ENCODE results near the gene NUBP2.

Gene NUBP2

GRCh38 chr16:1818204-1818872 lies 35.6 kb downstream of the NUBP2 start:
- no peak overlapping the region for H3K4me3 ChIP-seq (ENCODE audit: low read depth, low read length)
- DNase-seq (ENCODE audit: low read depth): no peak
- TF ChIP-seq CTCF (IDR thresholded peaks at IDR 0.05; ENCODE audit: low read depth, low read length, missing control alignments): no peak

- DNase-seq (ENCODE audit: low read depth): no peak
- TF ChIP-seq CTCF (IDR thresholded peaks at IDR 0.05; ENCODE audit: low read depth, low read length, missing control alignments): no peak
- no peak overlapping the region for H3K4me3 ChIP-seq (ENCODE audit: low read depth, low read length)
These were observed 36.2 kb downstream of the NUBP2 start for GRCh38 chr16:1818873-1819525.

GRCh38 chr16:1819611-1820010 lies 36.9 kb downstream of the NUBP2 start:
- no peak for DNase-seq (ENCODE audit: low read depth)
- TF ChIP-seq CTCF (IDR thresholded peaks at IDR 0.05; ENCODE audit: low read depth, low read length, missing control alignments): no peak
- no peak overlapping the region for H3K4me3 ChIP-seq (ENCODE audit: low read depth, low read length)

GRCh38 chr16:1820096-1820945 lies 37.6 kb downstream of the NUBP2 start:
- TF ChIP-seq CTCF (IDR thresholded peaks at IDR 0.05; ENCODE audit: low read depth, low read length, missing control alignments): no peak
- DNase-seq (ENCODE audit: low read depth): no peak

GRCh38 chr16:1820946-1821290 lies 38.2 kb downstream of the NUBP2 start:
- TF ChIP-seq CTCF (IDR thresholded peaks at IDR 0.05; ENCODE audit: low read depth, low read length, missing control alignments): no peak
- DNase-seq (ENCODE audit: low read depth): no peak
- H3K4me3 ChIP-seq (ENCODE audit: low read depth, low read length): no peak overlapping the region

More at GRCh38 chr16:1820096-1820945, 37.6 kb downstream of the NUBP2 start:
- H3K4me3 ChIP-seq (ENCODE audit: low read depth, low read length): no peak overlapping the region

GRCh38 chr16:1821861-1822611 lies 39.3 kb downstream of the NUBP2 start:
- H3K4me3 ChIP-seq (ENCODE audit: low read depth, low read length): no peak overlapping the region
- TF ChIP-seq CTCF (IDR thresholded peaks at IDR 0.05; ENCODE audit: low read depth, low read length, missing control alignments): no peak
- no peak for DNase-seq (ENCODE audit: low read depth)
